NCI-H460 (cell line): Measurements from ENCODE around the gene CANX. TPM values are rescaled to one million over a fixed set of nuclear protein-coding genes. Genes with fewer than 3 reads are reported as not detected.
A peak's percentile ranks its signal among the peaks of the same experiment; 100 is the strongest.
"Not testable (repeated sequence)": the region's sequence is repeated elsewhere in the genome, so short reads cannot be mapped to it uniquely, and the experiment has no call there.

ENCODE experiments used
- DNase-seq: peaks from one replicate; pipeline ENCODE4 v3.0.0-alpha.2; 2016; ENCODE audit warnings: low read depth; ENCODE audit errors: extremely low read depth
- total RNA-seq: library from RNA; depleted of rRNA; stranded (reverse); fragments of >200 nt; shearing (Covaris generic); gene quantifications from 2 replicates; pipeline ENCODE4 v1.2.3, GENCODE V29; 2014

Gene CANX
- total RNA-seq, 1 experiment from 2014 or later, result 1,531 TPM

DNA sequence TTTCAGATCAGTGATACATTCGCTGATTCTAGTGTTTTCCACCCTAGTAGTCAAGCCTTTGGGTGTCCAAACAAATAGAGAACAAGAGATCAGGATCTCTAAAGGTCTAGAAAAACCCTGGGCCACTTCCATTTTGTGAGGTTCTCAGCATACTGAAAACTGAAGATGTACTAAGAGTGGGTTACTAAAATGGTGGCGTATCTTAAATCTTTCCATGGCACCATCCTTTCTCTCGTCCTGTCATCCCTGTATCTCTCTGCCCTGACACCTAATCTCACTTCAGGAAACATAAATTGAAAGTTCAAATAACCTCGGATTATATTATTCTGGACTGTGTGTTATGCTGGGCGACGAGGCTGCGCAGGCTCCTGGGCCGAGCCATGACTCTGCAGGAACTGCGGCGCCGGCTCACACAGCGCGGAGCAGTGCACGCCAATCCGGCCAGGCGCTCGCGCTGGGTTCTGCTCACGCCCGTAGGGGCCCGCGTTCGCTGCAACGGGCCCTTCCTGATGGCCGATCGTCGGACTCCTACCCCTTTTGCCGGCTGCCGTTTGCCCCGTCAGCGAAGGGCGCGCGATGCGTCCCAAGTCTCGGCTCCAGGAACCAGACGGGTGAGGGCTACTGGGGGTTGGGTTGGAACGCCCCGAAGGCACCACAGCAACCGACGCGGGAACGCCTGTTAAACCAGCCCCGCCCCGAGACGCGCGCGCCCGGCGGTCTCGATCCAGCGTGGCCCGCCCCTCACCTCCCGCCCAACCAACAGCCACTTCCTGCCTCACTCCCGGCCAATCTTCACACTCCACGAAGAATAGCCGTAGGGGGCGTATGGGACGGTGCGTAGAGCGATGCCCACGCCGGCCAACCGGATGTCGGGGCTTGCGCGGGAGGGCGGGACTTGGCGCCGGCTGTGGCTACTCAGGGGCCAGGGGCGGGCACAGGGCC lies 503 bp upstream of the CANX start:
- peak; percentile 100 for DNase-seq

DNA sequence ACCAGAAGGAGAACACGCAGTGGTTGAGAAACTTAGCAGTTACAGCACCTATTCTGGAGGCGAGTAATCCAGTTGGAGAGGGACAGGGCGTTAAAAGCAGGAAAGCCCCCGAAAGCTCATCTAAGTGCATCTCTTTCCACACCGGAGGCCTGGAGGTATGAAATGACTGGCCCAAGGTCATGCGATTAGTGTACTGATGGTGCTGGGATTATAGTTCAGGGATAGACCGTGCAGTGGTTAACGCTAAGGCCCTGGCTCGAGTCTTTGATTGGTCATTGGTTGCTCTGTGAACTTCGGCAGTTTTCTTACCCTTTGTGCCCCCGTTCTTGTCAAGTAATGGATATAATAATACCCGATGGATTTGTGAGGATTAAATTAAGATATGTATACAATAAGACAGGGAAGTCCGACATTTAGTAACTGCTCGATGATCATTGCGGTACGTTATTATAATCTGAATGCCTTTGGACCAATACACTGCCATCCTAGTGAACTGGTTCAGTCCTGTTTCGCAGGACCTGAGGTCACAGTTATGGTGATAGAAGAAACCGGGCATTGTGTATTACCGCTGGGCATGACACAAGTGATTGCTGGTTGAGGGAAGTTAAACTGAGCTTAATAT lies 960 bp downstream of the CANX start:
- DNase-seq, result no peak

- no peak for DNase-seq
Measured at GRCh38 chr5:179700401-179700918, 1.7 kb downstream of the CANX start.

DNA sequence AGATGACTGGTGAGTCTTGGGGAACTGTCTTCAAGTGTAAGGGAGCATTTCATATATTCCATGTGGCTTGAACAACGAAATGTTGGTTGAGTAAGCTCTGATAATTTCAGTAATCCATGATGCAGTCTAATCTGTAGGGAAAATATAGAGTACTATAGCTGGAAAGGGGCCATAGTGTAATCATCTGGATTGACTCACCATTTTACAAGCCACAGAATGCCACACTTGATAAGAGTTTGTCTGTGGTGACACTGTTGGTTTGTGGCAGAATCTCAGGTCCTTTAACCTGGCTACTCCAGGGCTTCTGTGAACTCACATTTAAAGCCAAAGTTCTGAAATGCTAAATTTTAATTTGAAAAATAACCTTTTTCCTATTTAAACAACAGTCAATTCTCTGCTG lies 17.5 kb downstream of the CANX start:
- DNase-seq, result no peak

- DNase-seq, result no peak
Measured at GRCh38 chr5:179720222-179720621, 21.5 kb downstream of the CANX start.

DNA sequence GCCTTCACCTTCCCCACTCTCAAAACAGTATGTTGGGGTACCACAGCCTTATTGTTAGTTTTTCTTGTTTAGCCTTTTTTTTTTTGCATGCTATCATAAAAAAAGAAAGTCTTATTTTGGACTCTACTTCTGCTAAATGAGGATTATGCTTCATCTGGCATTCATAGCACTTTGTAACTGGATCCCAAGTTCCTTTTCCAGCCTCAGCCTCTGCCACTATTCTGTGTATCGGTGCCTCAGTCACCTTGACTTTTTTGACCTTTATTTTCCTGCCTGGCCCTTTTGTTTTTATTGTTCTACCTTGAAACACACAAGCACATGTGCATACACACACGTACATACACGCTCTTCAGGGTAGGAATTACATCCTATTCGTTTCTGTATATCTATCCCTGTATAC lies 25.4 kb downstream of the CANX start:
- no peak for DNase-seq

DNA sequence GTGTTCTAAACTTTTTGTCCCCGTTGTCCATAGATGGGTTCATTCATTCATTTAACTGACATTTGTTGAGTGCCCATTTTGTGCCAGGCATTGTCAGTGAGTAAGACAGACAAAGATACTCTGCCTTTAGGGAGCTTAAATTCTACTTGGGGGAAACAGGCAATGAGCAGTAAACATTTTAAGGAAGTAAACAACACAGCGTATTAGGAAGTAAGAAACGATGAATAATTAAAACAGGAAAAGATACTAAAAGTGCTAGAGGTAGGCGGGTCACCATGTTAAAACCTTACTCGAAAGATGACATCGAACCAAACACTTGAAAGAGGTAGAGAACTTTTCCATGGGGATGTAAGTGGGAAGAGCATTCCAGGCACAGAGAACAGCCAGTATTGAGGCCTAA lies 28.3 kb downstream of the CANX start:
- DNase-seq, result no peak

DNA sequence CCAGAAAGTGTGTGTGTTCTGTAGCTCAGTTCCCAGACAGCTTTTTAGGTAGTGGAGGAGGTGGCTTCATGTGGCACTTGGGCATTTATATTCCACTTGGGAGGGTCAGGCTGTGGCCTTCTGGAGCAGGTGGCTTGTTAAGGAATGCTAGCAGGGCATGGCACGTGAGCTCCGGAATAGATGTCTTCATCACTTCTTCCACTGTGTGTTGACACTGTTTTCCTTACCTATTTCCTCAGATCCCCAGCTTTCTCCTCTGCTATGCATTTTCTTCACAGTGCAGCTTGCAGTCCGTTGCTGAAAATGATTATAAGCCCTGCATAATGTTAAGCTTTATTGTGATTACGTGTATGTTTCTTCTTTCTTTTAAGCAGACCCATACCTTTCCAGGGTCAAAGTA lies 30.5 kb downstream of the CANX start:
- no peak for DNase-seq

- DNase-seq, result no peak
Measured at GRCh38 chr5:179729727-179730126, 31.0 kb downstream of the CANX start.

DNA sequence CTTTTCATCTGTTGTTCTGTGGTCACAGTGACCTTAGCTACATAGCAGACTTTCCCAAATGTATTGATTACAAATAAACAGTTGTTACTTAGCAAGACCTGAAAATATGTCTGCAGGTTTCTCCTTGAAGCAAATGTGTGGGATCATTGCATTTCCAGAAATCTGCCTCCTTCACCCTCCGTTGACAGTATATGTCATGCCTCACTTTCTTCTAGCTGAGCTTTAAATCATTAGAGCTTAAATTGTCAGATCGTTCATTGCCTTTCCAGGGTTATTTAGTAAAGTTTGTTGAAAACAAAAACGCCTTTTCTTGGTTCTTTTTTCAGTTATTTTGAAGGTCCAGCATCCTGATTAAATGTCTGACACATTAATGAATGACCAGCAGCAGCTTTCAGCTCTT lies 31.6 kb downstream of the CANX start:
- no peak for DNase-seq

GRCh38 chr5:179730852-179731251 lies 32.1 kb downstream of the CANX start:
- DNase-seq, result no peak

GRCh38 chr5:179731791-179732411 lies 33.1 kb downstream of the CANX start:
- DNase-seq, result peak; percentile 57

DNA sequence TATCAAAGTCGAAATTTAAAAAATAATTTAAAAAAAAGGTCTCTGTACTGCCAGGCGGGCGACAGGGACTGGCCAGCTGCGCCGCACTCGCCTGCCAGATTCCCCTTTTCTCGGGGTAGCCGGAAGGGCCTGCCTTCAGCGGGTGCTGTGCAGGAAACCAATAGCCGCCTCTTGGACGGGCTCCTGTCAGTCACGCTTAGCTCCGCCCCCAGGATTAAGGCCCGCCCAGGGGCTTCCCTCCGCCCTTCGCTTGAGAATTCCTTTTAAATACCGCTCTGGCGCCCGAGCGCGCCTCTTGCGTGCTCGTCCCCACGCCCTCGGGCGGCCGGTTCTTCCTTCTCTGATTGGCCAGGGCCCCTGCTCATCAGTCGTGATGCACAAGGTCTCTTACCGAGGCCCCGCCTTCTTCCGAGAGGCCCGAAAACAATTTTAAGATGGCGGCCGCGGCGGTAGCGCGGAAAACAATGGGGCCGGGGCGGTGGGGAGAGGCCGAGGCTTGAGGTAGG lies 33.7 kb downstream of the CANX start, which contains the start of gene MAML1:
Gene MAML1, plus strand, starts transcription at position 411 of the 506 bp plus-strand sequence. CDS start 291 bp downstream, outside the sequence.
- DNase-seq, result peak; percentile 100

GRCh38 chr5:179732918-179733771 lies 34.4 kb downstream of the CANX start:
- DNase-seq, result peak; percentile 8

DNA sequence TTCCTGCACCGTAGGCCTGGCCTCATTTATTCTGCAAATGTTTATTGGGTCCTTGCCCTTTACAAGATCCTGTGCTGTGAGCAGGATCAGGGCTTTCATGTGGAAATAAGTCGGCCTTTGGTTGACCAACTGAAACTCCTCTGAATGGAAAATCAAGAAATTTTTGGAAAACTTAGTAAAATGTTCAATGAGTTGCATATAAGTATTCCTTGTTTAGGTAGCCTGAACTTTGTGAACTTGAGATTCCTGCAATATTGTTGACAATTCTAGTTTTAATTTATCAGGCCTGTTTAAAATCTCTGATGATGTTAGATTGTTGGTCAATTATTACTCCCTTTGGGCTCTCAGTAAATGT lies 35.0 kb downstream of the CANX start:
- DNase-seq, result no peak

DNA sequence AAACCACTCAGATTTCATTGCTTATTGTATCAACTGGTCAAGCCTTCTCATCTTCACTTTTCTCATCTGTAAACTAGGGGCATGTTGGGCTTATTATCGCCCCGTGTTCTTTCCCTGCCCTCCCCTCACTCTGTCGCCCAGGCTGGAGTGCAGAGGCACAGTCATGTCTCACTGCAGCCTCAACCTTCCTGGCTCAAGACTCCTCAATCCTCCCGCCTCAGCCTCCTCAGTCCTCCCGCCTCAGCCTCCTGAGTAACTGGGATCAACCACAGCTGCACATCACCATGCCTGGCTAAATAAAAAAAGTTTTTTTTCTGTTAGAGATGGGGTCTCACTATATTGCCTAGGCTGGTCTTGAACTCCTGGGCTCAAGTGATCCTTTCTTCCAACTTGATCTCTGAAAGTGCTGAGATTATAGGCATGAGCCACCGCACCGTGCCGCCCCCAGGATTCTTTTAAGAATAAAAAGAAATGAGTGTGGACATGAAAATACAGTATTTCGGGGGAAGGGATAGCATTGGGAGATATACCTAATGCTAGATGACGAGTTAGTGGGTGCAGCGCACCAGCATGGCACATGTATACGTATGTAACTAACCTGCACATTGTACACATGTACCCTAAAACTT lies 35.9 kb downstream of the CANX start:
- no peak for DNase-seq

GRCh38 chr5:179738742-179739141 lies 40.0 kb downstream of the CANX start:
- DNase-seq, result no peak

DNA sequence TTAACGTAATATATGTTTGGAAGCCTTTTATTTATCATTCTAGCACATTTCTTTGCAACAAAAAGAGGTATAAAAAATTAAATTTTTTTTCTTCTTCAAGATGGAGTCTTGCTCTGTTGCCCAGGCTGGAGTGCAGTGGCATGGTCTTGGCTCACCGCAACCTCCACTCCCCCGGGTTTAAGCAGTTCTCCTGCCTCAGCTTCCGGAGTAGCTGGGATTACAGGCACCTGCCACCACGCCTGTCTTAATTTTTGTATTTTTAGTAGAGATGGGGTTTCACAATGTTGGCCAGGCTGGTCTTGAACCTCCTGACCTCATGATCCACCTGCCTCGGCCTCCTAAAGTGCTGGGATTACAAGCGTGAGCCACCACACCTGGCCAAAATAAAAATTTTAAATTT lies 45.3 kb downstream of the CANX start:
- DNase-seq, result not testable (repeated sequence)

DNA sequence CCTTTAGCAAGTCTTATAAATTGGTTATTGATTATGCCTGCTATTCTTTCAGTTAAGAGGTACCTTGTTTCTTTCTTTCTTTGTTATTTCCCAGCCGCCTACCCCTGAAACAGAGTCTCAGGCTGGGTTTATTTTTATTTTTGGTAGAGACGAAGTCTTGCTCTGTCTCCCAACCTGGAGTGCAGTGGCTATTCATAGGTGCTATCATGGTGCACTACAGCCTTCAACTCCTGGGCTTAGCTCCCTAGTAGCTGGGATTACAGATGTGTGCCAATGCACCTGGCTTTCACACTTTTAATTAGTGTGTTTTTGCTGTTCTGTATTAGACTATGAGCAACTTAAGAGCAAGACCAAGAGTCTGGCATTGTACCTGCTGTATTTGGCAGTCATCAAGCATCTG lies 48.1 kb downstream of the CANX start:
- no peak for DNase-seq

DNA sequence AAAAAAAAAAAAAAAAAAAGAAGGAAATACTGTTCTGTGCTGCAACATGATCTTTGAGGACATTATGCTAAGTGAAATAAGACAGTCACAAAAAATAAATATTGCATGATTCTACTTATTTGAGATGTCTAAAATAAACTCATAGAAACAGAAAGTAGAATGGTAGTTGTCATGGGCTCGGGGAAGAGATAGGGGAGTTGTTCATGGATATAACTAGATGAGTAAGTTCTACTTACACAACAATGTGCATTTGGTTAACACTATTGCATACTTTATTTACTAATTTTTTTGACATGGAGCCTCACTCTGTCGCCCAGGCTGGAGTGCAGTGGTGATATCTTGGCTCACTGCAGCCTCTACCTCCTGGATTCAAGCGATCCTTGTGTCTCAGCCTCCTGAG lies 49.0 kb downstream of the CANX start:
- DNase-seq, result no peak
